Sigmoid colon (tissue), 7 donors: ENCODE results near the gene TNS1. TPM values are rescaled to one million over a fixed set of nuclear protein-coding genes. Genes with fewer than 3 reads are reported as not detected.
A peak's percentile ranks its signal among the peaks of the same experiment; 100 is the strongest.

Experiments used
- DNase-seq: peaks from one replicate; pipeline ENCODE4 v3.0.0-alpha.2; 2019
- H3K27ac ChIP-seq, 4 donors: fragments of 200-600 bp; sonication (generic); one replicate each; pipeline ENCODE4 v1.5.1; 2016 to 2019; ENCODE audit warnings: mild to moderate bottlenecking in 1 of 4
- H3K27me3 ChIP-seq, 3 donors: fragments of 200-600 bp; sonication (generic); one replicate each; pipeline ENCODE4 v1.5.1; 2019; ENCODE audit warnings: mild to moderate bottlenecking in 1 of 3
- H3K36me3 ChIP-seq, 4 donors: fragments of 200-600 bp; sonication (generic); one replicate each; pipeline ENCODE4 v1.5.1; 2016 to 2019
- H3K4me1 ChIP-seq, 4 donors: fragments of 200-600 bp; sonication (generic); one replicate each; pipeline ENCODE4 v1.5.1; 2017 to 2019
- H3K4me3 ChIP-seq, 4 donors: fragments of 200-600 bp; sonication (generic); one replicate each; pipeline ENCODE4 v1.5.1; 2017 to 2019; ENCODE audit warnings: mild to moderate bottlenecking in 2 of 4, moderate library complexity in 1 of 4
- H3K9me3 ChIP-seq, 4 donors: fragments of 200-600 bp in 3 of 4; sonication (generic) in 3 of 4; one replicate each; pipeline versions ENCODE4 v1.5.1 to v1.6.1; 2013 to 2019
- EP300 ChIP-seq, 4 donors: sonication (generic); formaldehyde crosslinking; IDR thresholded peaks; one replicate each; pipeline ENCODE4 v1.6.1; 2017; ENCODE audit warnings: antibody characterized with exemption in 4 of 4
- POLR2A ChIP-seq, 2 donors: fragments of 450-650 bp; IDR thresholded peaks; one replicate each; pipeline ENCODE4 v1.6.1; 2016; ENCODE audit warnings: antibody characterized with exemption in 2 of 2, mild to moderate bottlenecking in 2 of 2, moderate library complexity in 2 of 2
- POLR2AphosphoS5 ChIP-seq, 4 donors: sonication (generic); formaldehyde crosslinking; IDR thresholded peaks; one replicate each; pipeline ENCODE4 v1.6.1; 2017; ENCODE audit warnings: antibody characterized with exemption in 4 of 4
- WGBS, 2 donors: extraction: QIAGEN DNeasy Blood & Tissue Kit; methylation state at CpG; one replicate each; pipeline ENCODE4 v1.1.7; 2013; 5-methylcytosine and 5-hydroxymethylcytosine counted together
- intact Hi-C: fragments of 100-400 bp; cut with DNase I; formaldehyde crosslinking; loops from one replicate; pipeline ENCODE4 v1.15.1; 2023
- polyA plus RNA-seq, 3 donors: library from polyadenylated mRNA; stranded (reverse); fragments of 200-250 nt; gene quantifications; one replicate each; pipeline ENCODE4 v1.2.3, GENCODE V29; 2013
- total RNA-seq, 4 donors: library from RNA; depleted of rRNA; stranded (reverse); fragments of >200 nt; gene quantifications; one replicate each; pipeline ENCODE4 v1.1.0, GENCODE V29; 2016
- TF ChIP-seq, protein P1 (sequence below), 4 experiments: fragments of 450-650 bp in 3 of 4; fragments of 200-600 bp in 1 of 4; IDR thresholded peaks; one replicate each; pipeline ENCODE4 v1.5.1; 2016 to 2019; ENCODE audit warnings: antibody characterized with exemption in 4 of 4, mild to moderate bottlenecking in 3 of 4, moderate library complexity in 2 of 4
- donor health status: healthy with polysubstance abuse.
- donor health status: Bipolar disorder and iron deficiency.
- donor health status: healthy.

TNS1 gene
- total and polyA plus RNA-seq, 7 donors, result 3.7 to 1,607 (median 444) TPM

GRCh38 chr2:217933617-217933993, 69.2 kb downstream of the TNS1 start:
- intact Hi-C loops, result loop anchor here (5.0 kb wide), 1 partner anchor 39 kb away; no protein-coding TSS in a partner anchor
- H3K36me3 ChIP-seq, result peaks cover 0 to 9% (median 3%) of the 10 kb centered on the region in 4 donors
- peak overlapping the region; percentile 94 to 98 (median 98) for H3K27ac ChIP-seq
- peaks cover 0 to 100% (median 100%) of the 10 kb centered on the region in 4 donors for H3K4me1 ChIP-seq
- TF ChIP-seq EP300 (IDR thresholded peaks at IDR 0.05), result no peak
- TF ChIP-seq, protein P1, sequence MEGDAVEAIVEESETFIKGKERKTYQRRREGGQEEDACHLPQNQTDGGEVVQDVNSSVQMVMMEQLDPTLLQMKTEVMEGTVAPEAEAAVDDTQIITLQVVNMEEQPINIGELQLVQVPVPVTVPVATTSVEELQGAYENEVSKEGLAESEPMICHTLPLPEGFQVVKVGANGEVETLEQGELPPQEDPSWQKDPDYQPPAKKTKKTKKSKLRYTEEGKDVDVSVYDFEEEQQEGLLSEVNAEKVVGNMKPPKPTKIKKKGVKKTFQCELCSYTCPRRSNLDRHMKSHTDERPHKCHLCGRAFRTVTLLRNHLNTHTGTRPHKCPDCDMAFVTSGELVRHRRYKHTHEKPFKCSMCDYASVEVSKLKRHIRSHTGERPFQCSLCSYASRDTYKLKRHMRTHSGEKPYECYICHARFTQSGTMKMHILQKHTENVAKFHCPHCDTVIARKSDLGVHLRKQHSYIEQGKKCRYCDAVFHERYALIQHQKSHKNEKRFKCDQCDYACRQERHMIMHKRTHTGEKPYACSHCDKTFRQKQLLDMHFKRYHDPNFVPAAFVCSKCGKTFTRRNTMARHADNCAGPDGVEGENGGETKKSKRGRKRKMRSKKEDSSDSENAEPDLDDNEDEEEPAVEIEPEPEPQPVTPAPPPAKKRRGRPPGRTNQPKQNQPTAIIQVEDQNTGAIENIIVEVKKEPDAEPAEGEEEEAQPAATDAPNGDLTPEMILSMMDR (IDR thresholded peaks at IDR 0.05), result no peak
- TF ChIP-seq POLR2A (IDR thresholded peaks at IDR 0.05), result no peak
- no peak for TF ChIP-seq POLR2AphosphoS5 (IDR thresholded peaks at IDR 0.05)
- DNase-seq, result no peak
- H3K4me3 ChIP-seq, result peak overlapping the region; percentile 12 to 80 (median 68)
- no peaks in the 10 kb centered on the region for H3K9me3 ChIP-seq
- H3K27me3 ChIP-seq, result no peaks in the 10 kb centered on the region
- 23 to 65% methylated on average over 3 of the region's 3 CpGs for WGBS, 2 donors

DNA sequence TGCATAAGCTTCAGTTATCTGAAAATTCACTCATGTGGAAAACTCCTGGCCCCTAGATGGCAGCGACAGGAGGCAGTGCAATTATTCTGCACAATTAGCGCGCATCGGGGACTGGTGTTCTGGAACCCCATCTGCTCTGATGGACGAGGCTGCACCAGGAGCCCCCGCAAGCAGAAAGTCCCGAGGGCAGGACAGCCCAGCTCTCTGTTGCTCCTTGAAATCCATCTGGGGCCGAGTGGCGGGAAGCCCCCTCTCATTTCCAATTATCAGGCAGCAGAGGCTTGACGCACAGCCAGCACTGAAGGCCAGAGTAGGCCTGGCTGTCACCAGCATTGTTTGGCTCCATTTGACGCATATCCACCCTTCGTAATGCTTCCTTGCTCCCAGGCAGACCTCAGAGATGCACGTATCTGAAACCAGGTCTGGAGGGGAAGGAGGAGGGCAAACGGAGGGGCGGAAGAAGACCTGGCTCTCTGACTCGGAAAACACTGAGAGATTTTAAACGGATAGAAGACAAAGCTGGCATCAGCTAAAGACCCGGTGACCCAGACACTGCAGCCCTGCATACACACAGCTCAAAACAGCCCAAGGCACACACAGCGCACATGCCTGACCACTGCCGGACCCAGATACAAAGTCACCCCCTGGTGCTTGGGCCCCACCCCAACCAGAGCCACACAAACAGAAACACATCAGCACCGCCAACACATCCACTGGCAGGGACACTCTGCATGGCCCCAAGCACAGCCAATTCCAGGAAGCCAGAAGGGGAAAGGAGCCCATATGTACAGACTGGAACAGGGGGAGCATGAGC, 69.8 kb downstream of the TNS1 start:
- 70 to 73% methylated on average over 21 of the region's 21 CpGs for WGBS, 2 donors
- H3K9me3 ChIP-seq, result no peaks in the 10 kb centered on the region
- H3K27me3 ChIP-seq, result no peaks in the 10 kb centered on the region
- peak; percentile 86 for DNase-seq
- intact Hi-C loops, result loop anchor here (5.0 kb wide), 1 partner anchor 39 kb away; no protein-coding TSS in a partner anchor
- peak overlapping the region; percentile 94 to 98 (median 98) for H3K27ac ChIP-seq
- peak overlapping the region; percentile 12 to 80 (median 68) for H3K4me3 ChIP-seq
- peak; percentile 16 to 51 (median 37) for TF ChIP-seq POLR2AphosphoS5 (IDR thresholded peaks at IDR 0.05)
- peak in 1 of 4 donors; percentile 38 for TF ChIP-seq EP300 (IDR thresholded peaks at IDR 0.05)
- TF ChIP-seq, protein P1 (IDR thresholded peaks at IDR 0.05), result no peak
- TF ChIP-seq POLR2A (IDR thresholded peaks at IDR 0.05), result no peak
- H3K36me3 ChIP-seq, result peaks cover 0 to 9% (median under 1%) of the 10 kb centered on the region in 4 donors
- H3K4me1 ChIP-seq, result peaks cover 0 to 100% (median 100%) of the 10 kb centered on the region in 4 donors

DNA sequence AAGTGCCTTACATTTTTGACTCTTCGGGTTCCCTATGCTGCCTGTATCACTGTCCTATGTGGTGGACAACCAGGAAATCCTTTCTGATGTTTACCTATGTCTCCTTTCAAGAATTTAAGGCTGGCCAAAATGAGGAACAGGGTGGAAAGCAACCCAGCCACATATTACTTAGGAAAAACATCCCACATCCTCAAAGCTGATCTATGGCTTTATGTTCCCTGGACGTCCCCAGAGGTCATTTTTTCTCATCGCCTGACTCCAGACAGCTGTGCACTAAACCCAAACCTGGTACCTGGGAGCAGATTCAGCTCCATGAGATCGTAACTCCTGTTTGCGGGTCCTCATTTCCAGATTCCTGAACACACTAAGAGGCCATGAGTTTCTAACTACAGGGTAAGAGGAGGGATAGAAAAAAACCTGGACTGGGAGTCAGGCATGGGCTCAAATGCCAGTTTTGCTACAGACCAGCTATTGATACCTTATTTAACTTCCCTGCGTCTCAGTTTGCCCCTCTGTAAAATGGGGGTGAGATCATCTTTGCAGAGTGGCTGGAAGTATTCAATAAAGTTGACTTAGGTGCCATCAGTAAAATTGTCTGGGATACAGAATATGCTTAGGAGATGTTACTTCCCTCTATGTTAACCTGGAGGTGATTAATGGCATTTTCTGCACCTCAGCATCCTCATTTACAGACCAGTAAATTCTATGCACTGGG, 70.8 kb downstream of the TNS1 start:
- H3K27ac ChIP-seq, result peak overlapping the region; percentile 94 to 98 (median 98)
- peak overlapping the region in 1 of 4 donors; percentile 80 for H3K4me3 ChIP-seq
- WGBS, 2 donors, result 88 to 91% methylated on average over 6 of the region's 6 CpGs

GRCh38 chr2:217930761-217931563, 71.8 kb downstream of the TNS1 start:
- Histone ChIP-seq H3K9me3 (no peaks in the 10 kb centered on the region), H3K36me3 (peaks cover 0 to 17% (median 0%) of the 10 kb centered on the region in 4 donors), H3K4me3 (peak overlapping the region in 2 of 4 donors; percentile 9 to 12), H3K27me3 (no peaks in the 10 kb centered on the region), H3K4me1 (peaks cover 0 to 100% (median 100%) of the 10 kb centered on the region in 4 donors), H3K27ac (peak overlapping the region; percentile 94 to 98 (median 98))
- intact Hi-C loops, result loop anchor here (1.0 to 5.0 kb wide), 2 partner anchors 10 to 41 kb away; no protein-coding TSS in a partner anchor
- no peak for DNase-seq
- 54 to 70% methylated on average over 11 of the region's 11 CpGs for WGBS, 2 donors
- TF ChIP-seq, protein P1 (IDR thresholded peaks at IDR 0.05), result no peak
- TF ChIP-seq POLR2AphosphoS5 (IDR thresholded peaks at IDR 0.05), result peak in 2 of 4 donors; percentile 34 to 50

More for the DNA sequence above, 70.8 kb downstream of the TNS1 start:
- peaks cover 0 to 100% (median 100%) of the 10 kb centered on the region in 4 donors for H3K4me1 ChIP-seq
- no peaks in the 10 kb centered on the region for H3K9me3 ChIP-seq
- DNase-seq, result no peak
- TF ChIP-seq POLR2AphosphoS5 (IDR thresholded peaks at IDR 0.05) (peak in 1 of 4 donors; percentile 6), EP300 (IDR thresholded peaks at IDR 0.05) (no peak)
- intact Hi-C loops, result loop anchor here (5.0 kb wide), 1 partner anchor 40 kb away; no protein-coding TSS in a partner anchor
- no peaks in the 10 kb centered on the region for H3K27me3 ChIP-seq
- H3K36me3 ChIP-seq, result peaks cover 0 to 9% (median 0%) of the 10 kb centered on the region in 4 donors
